GM10248 (cell line): Measurements from ENCODE around the gene LRP6.
"Not testable (repeated sequence)": the region's sequence is repeated elsewhere in the genome, so short reads cannot be mapped to it uniquely, and the experiment has no call there.

ENCODE experiments used
- CTCF ChIA-PET: fragments of 300-600 bp; sonication (Branson Sonifier 250); formaldehyde crosslinking; extraction: SDS; loops from one replicate; lab custom pipeline; 2021; ENCODE audit warnings: antibody characterized with exemption; lab: Yijun Ruan, JAX
- POLR2A ChIA-PET: fragments of 350-650 bp; sonication (Branson Sonifier 250); formaldehyde crosslinking; extraction: SDS; loops from one replicate; lab custom pipeline; 2020; ENCODE audit warnings: antibody characterized with exemption; lab: Yijun Ruan, JAX
- DNase-seq: peaks from one replicate; pipeline ENCODE4 v3.0.0; 2012; ENCODE audit errors: extremely low spot score
- CTCF ChIP-seq: IDR thresholded peaks from 2 replicates; pipeline ENCODE4 v1.5.1; 2012; ENCODE audit warnings: mild to moderate bottlenecking, low read depth; ENCODE audit errors: extremely low read depth, missing control alignments, control extremely low read depth

Gene LRP6

GRCh38 chr12:12123036-12123604, 143.7 kb downstream of the LRP6 start:
- TF ChIP-seq CTCF = no peak
- no peak for DNase-seq
- CTCF ChIA-PET = no interaction called here
- POLR2A ChIA-PET = no interaction called here

GRCh38 chr12:12121061-12121460, 145.8 kb downstream of the LRP6 start:
- no peak for DNase-seq
- CTCF ChIA-PET = interaction anchor here (1.2 kb wide), 1 partner anchor 11 kb away, joined by 4 read pairs; no protein-coding TSS in a partner anchor
- no peak for TF ChIP-seq CTCF
- POLR2A ChIA-PET = interaction anchor here (0.5 kb wide), 1 partner anchor 134 kb away, joined by 4 read pairs; no protein-coding TSS in a partner anchor

- DNase-seq = no peak
- ChIA-PET CTCF (interaction anchor here (2.6 kb wide), 1 partner anchor 11 kb away, joined by 9 read pairs; no protein-coding TSS in a partner anchor), POLR2A (no interaction called here)
- no peak for TF ChIP-seq CTCF
Measured at GRCh38 chr12:12116677-12117076, 150.2 kb downstream of the LRP6 start.

- DNase-seq = no peak
- no peak for TF ChIP-seq CTCF
- ChIA-PET POLR2A (no interaction called here), CTCF (interaction anchor here (1.1 to 3.2 kb wide), 5 partner anchors 10 to 21 kb away, joined by 3 to 14 read pairs (median 4); no protein-coding TSS in a partner anchor)
Measured at GRCh38 chr12:12115514-12115913, 151.3 kb downstream of the LRP6 start.

- POLR2A ChIA-PET, DNase-seq, CTCF ChIA-PET: not testable (repeated sequence)
Measured at GRCh38 chr12:12110923-12111555, 155.8 kb downstream of the LRP6 start.

- CTCF ChIA-PET = interaction anchor here (1.6 kb wide), 1 partner anchor 64 kb away, joined by 4 read pairs; no protein-coding TSS in a partner anchor
- no peak for TF ChIP-seq CTCF
- POLR2A ChIA-PET = no interaction called here
- no peak for DNase-seq
Measured at GRCh38 chr12:12108441-12109058, 158.3 kb downstream of the LRP6 start.
